A673 (cell line): ENCODE results near the gene KRTAP9-9. TPM values are rescaled to one million over a fixed set of nuclear protein-coding genes. Genes with fewer than 3 reads are reported as not detected.
"Not testable (repeated sequence)": the region's sequence is repeated elsewhere in the genome, so short reads cannot be mapped to it uniquely, and the experiment has no call there.

Experiments
- BruUV-seq: library from RNA; stranded (reverse); fragments of 400-500 nt; replicated peaks from 2 replicates; lab custom pipeline; 2021; lab: Mats Ljungman, UMichigan
- CTCF ChIA-PET: fragments of 300-600 bp; sonication (Branson Sonifier 250); formaldehyde crosslinking; loops from one replicate; lab custom pipeline; 2022; ENCODE audit warnings: antibody characterized with exemption; lab: Charles Lee
- POLR2A ChIA-PET: fragments of 300-600 bp; sonication (Branson Sonifier 250); formaldehyde crosslinking; loops from one replicate; lab custom pipeline; 2022; ENCODE audit warnings: antibody characterized with exemption; ENCODE audit not compliant: low non-redundant PET; lab: Charles Lee
- DNase-seq: peaks from one replicate; pipeline ENCODE4 v3.0.0-alpha.2; 2015; ENCODE audit warnings: low spot score
- H3K27ac ChIP-seq: fragments of 200-600 bp; sonication (generic); 2 replicates; pipeline ENCODE4 v1.5.1; 2016; ENCODE audit warnings: mixed run types, low read depth, mild to moderate bottlenecking, mixed read lengths, antibody characterized with exemption, low read length; ENCODE audit not compliant: poor library complexity, severe bottlenecking
- H3K27me3 ChIP-seq: fragments of 200-600 bp; sonication (generic); replicated peaks from 2 replicates; pipeline ENCODE4 v1.6.1; 2017; ENCODE audit warnings: mixed run types, low read depth, mild to moderate bottlenecking, mixed read lengths, antibody characterized with exemption, low read length; ENCODE audit not compliant: insufficient read depth, poor library complexity
- H3K36me3 ChIP-seq: fragments of 200-600 bp; sonication (generic); 2 replicates; pipeline ENCODE4 v1.6.1; 2016; ENCODE audit warnings: mixed run types, mild to moderate bottlenecking, mixed read lengths, antibody characterized with exemption, low read length; ENCODE audit not compliant: insufficient read depth, poor library complexity, severe bottlenecking
- H3K4me1 ChIP-seq: fragments of 200-600 bp; sonication (generic); 2 replicates; pipeline ENCODE4 v1.6.1; 2017; ENCODE audit warnings: mixed run types, mild to moderate bottlenecking, mixed read lengths, antibody characterized with exemption, low read length; ENCODE audit not compliant: insufficient read depth, poor library complexity, severe bottlenecking
- H3K4me3 ChIP-seq: fragments of 200-600 bp; sonication (generic); 2 replicates; pipeline ENCODE4 v1.5.1; 2016; ENCODE audit warnings: low read depth, mixed run types, mild to moderate bottlenecking, mixed read lengths, low read length; ENCODE audit not compliant: poor library complexity, severe bottlenecking
- H3K9me3 ChIP-seq: fragments of 200-600 bp; sonication (generic); 2 replicates; pipeline ENCODE4 v1.6.1; 2016; ENCODE audit warnings: mixed run types, low read depth, mild to moderate bottlenecking, mixed read lengths, antibody characterized with exemption, low read length; ENCODE audit not compliant: poor library complexity, severe bottlenecking
- EZH2 ChIP-seq: fragments of 200-600 bp; sonication (generic); IDR thresholded peaks from 2 replicates; pipeline ENCODE4 v1.6.1; 2017; ENCODE audit warnings: borderline replicate concordance, low read depth, mild to moderate bottlenecking, mixed read lengths, antibody characterized with exemption, low read length; ENCODE audit not compliant: poor library complexity, severe bottlenecking
- intact Hi-C: fragments of 100-400 bp; cut with micrococcal nuclease; formaldehyde crosslinking; loops from one replicate; pipeline ENCODE4 v1.10.0; 2022; ENCODE audit not compliant: unreplicated experiment
- total RNA-seq: library from RNA; stranded (reverse); gene quantifications from 2 replicates; pipeline ENCODE4 v1.2.3, GENCODE V29; 2021
- TF ChIP-seq, protein P1 (sequence below): fragments of 300-800, 200-600 bp; sonication (generic); conservative IDR thresholded peaks from 2 replicates; pipeline ENCODE4 v1.5.1; 2017; ENCODE audit warnings: low read depth, mild to moderate bottlenecking, antibody characterized with exemption, low read length, moderate library complexity, mixed read lengths

KRTAP9-9 gene
- total RNA-seq, 1 experiment from 2014 or later = not detected

DNA sequence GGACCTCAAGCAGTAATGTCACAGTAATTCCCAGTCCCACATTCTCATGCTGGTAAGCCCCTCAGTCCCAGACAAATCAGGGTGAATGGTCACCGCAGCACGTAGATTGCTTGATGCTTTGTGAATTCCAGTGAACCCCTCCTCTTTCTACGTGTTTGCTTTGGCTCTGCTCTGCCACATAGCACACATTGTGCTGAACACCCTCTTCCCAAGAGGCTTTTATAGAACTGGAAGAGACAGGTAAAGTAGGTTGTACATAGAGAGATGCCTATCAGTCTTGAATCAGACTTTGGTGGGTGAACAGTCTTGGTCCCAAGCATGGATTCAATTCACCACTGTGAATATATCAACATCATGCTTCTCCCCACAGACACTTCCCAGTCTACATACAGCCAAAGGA, 9.4 kb downstream of the KRTAP9-9 start:
- H3K4me3 ChIP-seq = no peak overlapping the region
- H3K27ac ChIP-seq = no peak overlapping the region
- no peaks in the 10 kb centered on the region for H3K9me3 ChIP-seq
- no peaks in the 10 kb centered on the region for H3K27me3 ChIP-seq
- no peak for DNase-seq
- POLR2A ChIA-PET = no interaction called here
- intact Hi-C loops = no loop called here
- CTCF ChIA-PET = no interaction called here
- H3K4me1 ChIP-seq = no peaks in the 10 kb centered on the region
- BruUV-seq = no TSS peak
- H3K36me3 ChIP-seq = no peaks in the 10 kb centered on the region
- no peak for TF ChIP-seq EZH2
- TF ChIP-seq, protein P1, sequence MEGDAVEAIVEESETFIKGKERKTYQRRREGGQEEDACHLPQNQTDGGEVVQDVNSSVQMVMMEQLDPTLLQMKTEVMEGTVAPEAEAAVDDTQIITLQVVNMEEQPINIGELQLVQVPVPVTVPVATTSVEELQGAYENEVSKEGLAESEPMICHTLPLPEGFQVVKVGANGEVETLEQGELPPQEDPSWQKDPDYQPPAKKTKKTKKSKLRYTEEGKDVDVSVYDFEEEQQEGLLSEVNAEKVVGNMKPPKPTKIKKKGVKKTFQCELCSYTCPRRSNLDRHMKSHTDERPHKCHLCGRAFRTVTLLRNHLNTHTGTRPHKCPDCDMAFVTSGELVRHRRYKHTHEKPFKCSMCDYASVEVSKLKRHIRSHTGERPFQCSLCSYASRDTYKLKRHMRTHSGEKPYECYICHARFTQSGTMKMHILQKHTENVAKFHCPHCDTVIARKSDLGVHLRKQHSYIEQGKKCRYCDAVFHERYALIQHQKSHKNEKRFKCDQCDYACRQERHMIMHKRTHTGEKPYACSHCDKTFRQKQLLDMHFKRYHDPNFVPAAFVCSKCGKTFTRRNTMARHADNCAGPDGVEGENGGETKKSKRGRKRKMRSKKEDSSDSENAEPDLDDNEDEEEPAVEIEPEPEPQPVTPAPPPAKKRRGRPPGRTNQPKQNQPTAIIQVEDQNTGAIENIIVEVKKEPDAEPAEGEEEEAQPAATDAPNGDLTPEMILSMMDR = no peak

DNA sequence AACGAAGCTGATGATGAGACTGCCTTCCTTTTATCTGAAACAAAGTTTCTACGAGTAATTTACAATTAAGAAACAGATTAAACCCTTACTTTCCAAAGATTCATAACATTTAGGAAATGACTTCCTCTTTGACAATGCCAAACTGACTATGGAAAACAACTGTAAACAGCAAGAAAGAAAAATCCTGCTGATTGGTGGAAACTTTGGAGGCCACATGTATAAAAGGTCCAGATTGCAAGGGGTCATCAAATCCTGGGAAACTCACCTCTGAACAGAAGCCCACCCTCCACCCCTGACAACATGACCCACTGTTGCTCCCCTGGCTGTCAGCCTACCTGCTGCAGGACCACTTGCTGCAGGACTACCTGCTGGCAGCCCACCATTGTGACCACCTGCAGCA, 9.9 kb downstream of the KRTAP9-9 start, which contains the start of gene KRTAP9-6:
Gene KRTAP9-6 (plus strand): TSS at position 301 of the 400 bp plus-strand sequence. CDS start 0 bp downstream, at position 301.
- Histone ChIP-seq H3K4me1 (no peaks in the 10 kb centered on the region), H3K36me3 (no peaks in the 10 kb centered on the region), H3K27me3 (no peaks in the 10 kb centered on the region), H3K27ac (no peak within 1 kb of the TSS), H3K9me3 (no peaks in the 10 kb centered on the region), H3K4me3 (no peak within 1 kb of the TSS)
- intact Hi-C loops = no loop called here
- TF ChIP-seq, protein P1 = no peak
- TF ChIP-seq EZH2 = no peak
- ChIA-PET CTCF (no interaction called here), POLR2A (no interaction called here)
- no TSS peak for BruUV-seq
- no peak for DNase-seq

DNA sequence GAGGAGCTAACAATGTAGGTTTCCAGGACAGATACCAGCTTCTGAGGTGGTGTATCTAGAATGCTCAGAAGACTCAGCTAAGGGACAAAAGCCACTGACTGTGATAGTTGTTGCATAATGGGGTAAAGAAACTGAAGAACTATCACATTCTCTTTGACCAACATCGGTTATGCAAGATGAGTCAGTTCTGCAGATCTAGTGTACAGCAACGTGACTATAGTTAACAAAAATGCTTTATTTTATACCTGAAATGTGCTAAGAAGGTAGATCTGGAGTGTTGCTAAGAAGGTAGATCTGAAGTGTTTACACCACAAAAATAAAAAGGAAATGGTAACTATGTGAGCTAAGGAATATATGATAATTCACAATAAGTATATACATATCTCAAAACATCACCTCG, 12.5 kb downstream of the KRTAP9-9 start:
- H3K4me1 ChIP-seq = no peaks in the 10 kb centered on the region
- H3K9me3 ChIP-seq = no peaks in the 10 kb centered on the region
- POLR2A ChIA-PET = no interaction called here
- BruUV-seq = no TSS peak
- no peaks in the 10 kb centered on the region for H3K27me3 ChIP-seq
- no peak for DNase-seq
- H3K36me3 ChIP-seq = no peaks in the 10 kb centered on the region
- CTCF ChIA-PET = no interaction called here
- no peak overlapping the region for H3K27ac ChIP-seq
- no peak for TF ChIP-seq EZH2
- TF ChIP-seq, protein P1 = no peak
- H3K4me3 ChIP-seq = no peak overlapping the region
- intact Hi-C loops = no loop called here

DNA sequence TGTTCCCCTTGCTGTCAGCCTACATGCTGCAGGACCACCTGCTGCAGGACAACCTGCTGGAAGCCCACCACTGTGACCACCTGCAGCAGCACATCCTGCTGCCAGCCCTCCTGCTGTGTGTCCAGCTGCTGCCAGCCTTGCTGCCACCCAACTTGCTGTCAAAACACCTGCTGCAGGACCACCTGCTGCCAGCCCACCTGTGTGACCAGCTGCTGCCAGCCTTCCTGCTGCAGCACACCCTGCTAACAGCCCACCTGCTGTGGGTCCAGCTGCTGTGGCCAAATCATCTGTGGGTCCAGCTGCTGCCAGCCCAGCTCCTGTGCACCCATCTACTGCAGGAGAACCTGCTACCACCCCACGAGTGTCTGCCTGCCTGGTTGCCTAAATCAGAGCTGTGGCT, 16.1 kb downstream of the KRTAP9-9 start:
- H3K9me3 ChIP-seq, DNase-seq, H3K4me1 ChIP-seq, POLR2A ChIA-PET, H3K4me3 ChIP-seq, H3K27ac ChIP-seq, H3K36me3 ChIP-seq, H3K27me3 ChIP-seq, BruUV-seq, intact Hi-C loops, CTCF ChIA-PET: not testable (repeated sequence)
